Gastrocnemius medialis (tissue), 4 donors: Measurements from ENCODE around the gene OR12D2.

Source experiments
- CTCF ChIP-seq, 5 experiments: fragments of 450-650 bp in 3 of 5; fragments of 200-600 bp in 2 of 5; sonication (generic) in 2 of 5; IDR thresholded peaks in 4 of 5; conservative IDR thresholded peaks in 1 of 5; 1 replicate in 4 of 5; 2 replicates in 1 of 5; pipeline ENCODE4 v1.5.1; 2016 to 2019; ENCODE audit warnings: antibody characterized with exemption in 5 of 5, mild to moderate bottlenecking in 3 of 5, moderate library complexity in 3 of 5
- POLR2A ChIP-seq, 2 donors: fragments of 450-650 bp; IDR thresholded peaks; one replicate each; pipeline ENCODE4 v1.6.1; 2017; ENCODE audit warnings: antibody characterized with exemption in 2 of 2, mild to moderate bottlenecking in 2 of 2, moderate library complexity in 2 of 2

- TF ChIP-seq CTCF (IDR thresholded peaks at IDR 0.05 in 4 of 5, conservative IDR thresholded peaks at IDR 0.05 in 1 of 5), result no peak
- TF ChIP-seq POLR2A (IDR thresholded peaks at IDR 0.05), result no peak
Measured at GRCh38 chr6:29355603-29356002, 39.8 kb upstream of the OR12D2 start.
